Ishikawa (cell line): ENCODE measurements around the gene SORT1.

Experiments
- CEBPB ChIP-seq: IDR thresholded peaks from 2 replicates; pipeline ENCODE4 v1.6.1; 2012
- CREB1 ChIP-seq: IDR thresholded peaks from 2 replicates; pipeline ENCODE4 v1.6.1; 2012; ENCODE audit warnings: low read depth
- EGR1 ChIP-seq: IDR thresholded peaks from 2 replicates; pipeline ENCODE4 v1.6.1; 2012
- EP300 ChIP-seq: IDR thresholded peaks from 2 replicates; pipeline ENCODE4 v1.6.1; 2012; ENCODE audit warnings: borderline replicate concordance
- FOXM1 ChIP-seq: IDR thresholded peaks from 2 replicates; pipeline ENCODE4 v1.6.1; 2012; ENCODE audit warnings: low read depth, borderline replicate concordance
- NFIC ChIP-seq: IDR thresholded peaks from 2 replicates; pipeline ENCODE4 v1.6.1; 2012
- RAD21 ChIP-seq: IDR thresholded peaks from 2 replicates; pipeline ENCODE4 v1.6.1; 2012; ENCODE audit warnings: low read depth
- TAF1 ChIP-seq: IDR thresholded peaks from 2 replicates; pipeline ENCODE4 v1.6.1; 2012; ENCODE audit warnings: low read depth, mild to moderate bottlenecking
- TCF12 ChIP-seq: IDR thresholded peaks from 2 replicates; pipeline ENCODE4 v1.6.1; 2012; ENCODE audit warnings: low read depth
- TEAD4 ChIP-seq: IDR thresholded peaks from 2 replicates; pipeline ENCODE4 v1.6.1; 2012
- USF1 ChIP-seq: IDR thresholded peaks from 2 replicates; pipeline ENCODE4 v1.6.1; 2012
- YY1 ChIP-seq: IDR thresholded peaks from 2 replicates; pipeline ENCODE4 v1.6.1; 2012; ENCODE audit warnings: low read depth
- ZBTB7A ChIP-seq: IDR thresholded peaks from 2 replicates; pipeline ENCODE4 v1.6.1; 2012; ENCODE audit warnings: low read depth
- TF ChIP-seq, protein P1 (sequence below): IDR thresholded peaks from 2 replicates; pipeline ENCODE4 v1.6.1; 2012
- TF ChIP-seq, protein P2 (sequence below): IDR thresholded peaks from 2 replicates; pipeline ENCODE4 v1.6.1; 2012; ENCODE audit warnings: low read depth, mild to moderate bottlenecking

SORT1 gene

DNA sequence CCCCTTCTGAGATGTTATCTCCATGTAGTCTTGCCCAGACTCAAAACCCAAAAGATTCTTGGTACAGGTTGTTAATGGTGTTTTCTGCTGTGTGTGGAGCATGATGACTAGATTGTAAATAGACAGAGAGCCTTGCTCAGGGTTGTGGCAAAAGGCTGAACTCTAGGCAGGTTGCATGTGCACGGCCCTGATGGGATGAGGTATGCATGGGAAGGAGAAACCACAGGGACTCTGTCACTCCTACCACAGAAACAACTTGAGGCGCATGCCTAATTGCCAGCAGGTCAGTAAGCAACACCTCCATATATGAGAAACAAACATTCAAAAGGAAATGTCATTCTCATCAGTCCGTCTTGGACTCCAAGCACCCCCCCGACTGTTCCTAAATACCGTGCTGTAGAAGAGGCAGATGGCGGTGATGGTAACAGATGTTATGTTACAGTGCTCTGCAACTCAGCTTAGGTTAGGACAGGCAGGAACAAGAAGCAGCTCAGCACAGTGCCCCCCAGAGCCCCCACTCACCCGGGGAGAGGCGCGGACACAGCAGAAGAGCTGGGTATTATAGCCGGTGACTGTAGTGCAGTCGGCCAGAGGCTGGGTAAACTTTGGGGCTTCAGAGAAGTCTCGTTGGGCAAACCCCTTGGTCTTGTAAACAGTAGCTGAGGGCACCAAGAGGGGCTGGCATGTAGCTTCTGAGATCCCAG lies 101.9 kb downstream of the SORT1 start:
- TF ChIP-seq USF1 (no peak), RAD21 (no peak), ZBTB7A (no peak), TCF12 (no peak), CEBPB (no peak), YY1 (no peak), NFIC (no peak), TAF1 (no peak), TEAD4 (no peak), EP300 (no peak), CREB1 (no peak), FOXM1 (no peak), EGR1 (no peak)
- TF ChIP-seq, protein P1, sequence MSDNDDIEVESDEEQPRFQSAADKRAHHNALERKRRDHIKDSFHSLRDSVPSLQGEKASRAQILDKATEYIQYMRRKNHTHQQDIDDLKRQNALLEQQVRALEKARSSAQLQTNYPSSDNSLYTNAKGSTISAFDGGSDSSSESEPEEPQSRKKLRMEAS = no peak
- TF ChIP-seq, protein P2, sequence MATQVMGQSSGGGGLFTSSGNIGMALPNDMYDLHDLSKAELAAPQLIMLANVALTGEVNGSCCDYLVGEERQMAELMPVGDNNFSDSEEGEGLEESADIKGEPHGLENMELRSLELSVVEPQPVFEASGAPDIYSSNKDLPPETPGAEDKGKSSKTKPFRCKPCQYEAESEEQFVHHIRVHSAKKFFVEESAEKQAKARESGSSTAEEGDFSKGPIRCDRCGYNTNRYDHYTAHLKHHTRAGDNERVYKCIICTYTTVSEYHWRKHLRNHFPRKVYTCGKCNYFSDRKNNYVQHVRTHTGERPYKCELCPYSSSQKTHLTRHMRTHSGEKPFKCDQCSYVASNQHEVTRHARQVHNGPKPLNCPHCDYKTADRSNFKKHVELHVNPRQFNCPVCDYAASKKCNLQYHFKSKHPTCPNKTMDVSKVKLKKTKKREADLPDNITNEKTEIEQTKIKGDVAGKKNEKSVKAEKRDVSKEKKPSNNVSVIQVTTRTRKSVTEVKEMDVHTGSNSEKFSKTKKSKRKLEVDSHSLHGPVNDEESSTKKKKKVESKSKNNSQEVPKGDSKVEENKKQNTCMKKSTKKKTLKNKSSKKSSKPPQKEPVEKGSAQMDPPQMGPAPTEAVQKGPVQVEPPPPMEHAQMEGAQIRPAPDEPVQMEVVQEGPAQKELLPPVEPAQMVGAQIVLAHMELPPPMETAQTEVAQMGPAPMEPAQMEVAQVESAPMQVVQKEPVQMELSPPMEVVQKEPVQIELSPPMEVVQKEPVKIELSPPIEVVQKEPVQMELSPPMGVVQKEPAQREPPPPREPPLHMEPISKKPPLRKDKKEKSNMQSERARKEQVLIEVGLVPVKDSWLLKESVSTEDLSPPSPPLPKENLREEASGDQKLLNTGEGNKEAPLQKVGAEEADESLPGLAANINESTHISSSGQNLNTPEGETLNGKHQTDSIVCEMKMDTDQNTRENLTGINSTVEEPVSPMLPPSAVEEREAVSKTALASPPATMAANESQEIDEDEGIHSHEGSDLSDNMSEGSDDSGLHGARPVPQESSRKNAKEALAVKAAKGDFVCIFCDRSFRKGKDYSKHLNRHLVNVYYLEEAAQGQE = no peak

- TF ChIP-seq TEAD4 (no peak), NFIC (no peak), TCF12 (no peak), TAF1 (no peak), EGR1 (no peak), ZBTB7A (no peak), EP300 (no peak), FOXM1 (no peak), RAD21 (no peak)
- TF ChIP-seq, protein P1 = no peak
- TF ChIP-seq, protein P2 = no peak
These were observed 103.2 kb downstream of the SORT1 start for GRCh38 chr1:109294481-109294880.

GRCh38 chr1:109293026-109293425 lies 104.7 kb downstream of the SORT1 start:
- no peak for TF ChIP-seq EP300
- TF ChIP-seq, protein P1 = no peak
- TF ChIP-seq, protein P2 = no peak
- TF ChIP-seq FOXM1 = no peak
- TF ChIP-seq RAD21 = no peak
- no peak for TF ChIP-seq ZBTB7A
- TF ChIP-seq YY1 = no peak
- TF ChIP-seq USF1 = no peak
- TF ChIP-seq NFIC = no peak
- no peak for TF ChIP-seq TCF12
- no peak for TF ChIP-seq CREB1
- TF ChIP-seq CEBPB = no peak
- TF ChIP-seq TAF1 = no peak
- no peak for TF ChIP-seq EGR1
- TF ChIP-seq TEAD4 = no peak

GRCh38 chr1:109292364-109292763 lies 105.4 kb downstream of the SORT1 start:
- TF ChIP-seq CEBPB (no peak), CREB1 (no peak), TEAD4 (no peak), RAD21 (no peak), NFIC (no peak), EP300 (no peak), FOXM1 (no peak), TAF1 (no peak), YY1 (no peak), ZBTB7A (no peak), USF1 (no peak), EGR1 (no peak), TCF12 (no peak)
- TF ChIP-seq, protein P2 = no peak
- TF ChIP-seq, protein P1 = no peak
